ENCODE results near the gene PIK3CA.

DNA sequence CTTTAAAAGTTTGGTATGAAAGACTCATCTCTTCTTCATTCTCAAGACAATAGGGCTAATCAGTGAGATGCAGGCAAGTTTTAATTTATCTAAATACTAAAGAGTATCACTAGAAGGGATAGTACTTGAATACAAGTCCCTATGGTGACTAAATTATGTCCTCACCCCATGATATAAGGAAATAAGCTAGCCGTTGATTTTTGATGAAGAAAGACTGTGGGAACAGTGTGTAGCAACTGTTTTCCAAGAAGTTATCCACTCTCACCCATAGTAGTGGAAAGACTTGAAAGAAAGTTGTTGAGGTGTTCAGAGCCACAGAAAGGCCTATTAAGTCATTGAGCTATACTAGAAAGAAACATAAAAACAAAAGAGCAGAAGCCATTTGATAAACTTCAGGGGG is 36.7 kb downstream of the PIK3CA start:
- no peak for TF ChIP-seq CTCF (IDR thresholded peaks at IDR 0.05)
- TF ChIP-seq POLR2A (IDR thresholded peaks at IDR 0.05) = no peak
- no peak for TF ChIP-seq POLR2AphosphoS5 (IDR thresholded peaks at IDR 0.05; ENCODE audit: insufficient read depth in 1 of 2, low read depth in 1 of 2)

Data from vagina (tissue), 2 donors.